ENCODE results near the gene AP4S1.
"Not testable (repeated sequence)": the region's sequence is repeated elsewhere in the genome, so short reads cannot be mapped to it uniquely, and the experiment has no call there.

The AP4S1 gene

DNA sequence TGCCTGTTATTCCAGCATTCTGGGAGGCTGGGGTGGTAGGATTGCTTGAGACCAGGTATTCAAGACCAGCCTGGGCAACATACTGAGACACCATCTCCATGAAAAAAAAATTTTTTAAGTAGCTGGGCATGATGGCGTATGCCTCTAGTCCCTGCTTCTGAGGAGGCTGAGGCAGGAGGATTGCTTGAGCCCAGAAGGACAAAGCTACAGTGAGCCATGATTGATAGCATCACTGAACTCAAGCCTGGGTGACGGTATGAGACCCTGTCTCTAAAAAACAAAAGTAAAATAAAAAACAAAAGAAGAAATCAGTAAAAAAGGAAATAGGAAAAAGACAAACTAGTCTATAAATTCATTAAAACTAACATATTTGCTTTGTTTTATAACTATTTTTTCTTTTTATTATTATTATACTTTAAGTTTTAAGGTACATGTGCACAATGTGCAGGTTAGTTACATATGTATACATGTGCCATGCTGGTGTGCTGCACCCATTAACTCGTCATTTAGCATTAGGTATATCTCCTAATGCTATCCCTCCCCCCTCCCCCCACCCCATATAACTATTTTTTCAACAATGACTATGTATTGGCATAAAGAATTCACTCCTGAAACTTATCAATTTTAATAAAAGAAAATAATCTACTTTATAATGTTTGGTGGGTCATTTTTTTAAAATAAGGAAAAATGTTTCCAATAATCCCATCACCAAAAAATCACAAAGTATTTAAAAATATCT is 15.4 kb upstream of the AP4S1 start:
- no peak for DNase-seq

DNA sequence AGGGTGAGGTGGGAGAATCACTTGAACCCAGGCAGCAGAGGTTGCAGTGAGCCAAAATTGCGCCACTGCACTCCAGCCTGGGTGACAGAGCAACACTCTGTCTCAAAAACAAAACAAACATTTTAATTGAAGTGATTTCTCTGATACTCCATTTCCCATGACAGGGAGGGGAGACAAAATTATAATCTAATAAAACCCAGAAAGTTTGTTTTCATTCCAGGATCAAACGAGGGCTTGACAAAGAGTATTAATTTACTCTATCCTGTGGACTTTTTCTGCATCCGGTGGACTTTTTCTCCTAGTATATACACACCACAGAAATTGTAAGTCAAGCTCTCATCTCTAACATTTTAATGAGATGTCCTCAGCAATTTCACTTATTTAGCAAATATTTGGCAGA is 14.5 kb upstream of the AP4S1 start:
- DNase-seq, result no peak

DNA sequence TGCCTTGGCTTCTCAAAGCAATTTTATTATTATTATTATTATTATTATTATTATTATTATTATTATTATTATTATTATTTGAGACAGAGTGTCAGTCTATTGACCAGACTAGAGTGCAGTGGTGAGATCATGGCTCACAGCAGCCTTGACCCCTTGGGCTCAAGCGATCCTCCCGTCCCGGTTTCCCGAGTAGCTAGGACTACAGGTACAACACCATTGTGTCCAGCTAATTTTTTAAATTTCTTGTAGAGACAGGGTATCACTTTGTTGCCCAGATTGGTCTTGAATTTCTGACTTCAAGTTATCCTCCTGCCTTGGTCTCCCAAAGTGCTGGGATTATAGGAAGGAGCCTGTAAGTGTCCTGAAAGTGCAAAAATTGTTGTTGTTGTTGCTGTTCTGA is 11.6 kb upstream of the AP4S1 start:
- no peak for DNase-seq

DNA sequence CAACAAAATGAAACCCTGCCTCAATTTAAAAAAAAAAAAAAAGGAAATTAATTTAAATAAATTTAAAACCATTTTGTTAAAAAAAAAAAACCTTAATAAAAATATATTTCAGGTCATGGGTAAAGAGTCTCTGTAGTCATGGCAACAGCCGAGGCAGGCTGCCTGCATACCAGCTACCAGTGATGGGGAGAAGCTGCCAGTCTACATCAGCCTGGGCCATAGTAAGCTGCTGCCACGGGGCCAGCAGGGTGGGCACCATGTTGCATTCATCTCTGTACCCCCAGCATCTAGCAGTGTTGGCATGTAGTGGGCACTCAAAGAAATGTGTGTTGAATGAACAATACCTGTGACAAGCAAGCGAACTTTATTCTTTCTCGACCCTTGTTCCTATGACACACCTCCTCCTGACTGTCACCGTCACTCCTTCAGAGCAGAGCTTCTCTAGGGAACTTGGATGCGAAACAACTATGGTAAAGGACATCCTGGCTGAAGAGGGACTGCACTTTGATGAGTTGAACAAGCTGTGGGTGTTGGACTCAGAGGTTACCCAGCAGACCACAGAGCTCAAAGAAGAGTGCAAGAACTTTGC is 7.3 kb upstream of the AP4S1 start:
- DNase-seq, result no peak

DNA sequence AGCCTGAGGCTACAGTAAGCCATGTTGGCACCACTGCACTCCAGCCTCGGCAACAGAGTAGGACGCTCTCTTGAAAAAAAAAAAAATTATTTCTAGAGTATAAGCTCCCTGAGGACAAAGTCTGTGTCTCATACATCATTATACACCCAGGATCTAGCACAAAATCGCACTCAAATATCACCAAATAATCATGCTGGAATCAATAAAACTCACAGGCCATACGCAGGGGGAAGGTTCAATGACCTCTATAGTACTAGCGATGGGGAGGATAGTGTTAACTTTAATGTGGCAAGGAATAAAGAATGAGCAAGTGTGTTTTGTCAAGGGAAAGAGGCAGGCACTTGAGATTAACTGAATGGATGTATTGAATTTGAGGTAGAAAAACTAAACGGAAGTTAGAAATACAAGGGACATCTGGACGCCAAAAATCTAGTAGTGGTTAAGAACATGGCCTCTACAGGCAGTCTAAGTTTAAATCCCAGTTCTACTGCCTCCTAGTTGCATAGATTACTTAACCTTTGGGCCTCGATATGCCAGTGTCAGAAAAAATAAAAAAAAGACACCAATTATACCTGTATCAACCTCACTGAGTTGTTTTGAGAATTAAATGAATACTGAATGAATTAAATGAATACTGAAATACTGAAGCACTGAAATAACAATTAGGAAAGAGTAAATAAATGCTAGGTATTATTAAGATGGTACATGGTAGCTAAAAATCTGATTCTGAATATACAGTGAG is 4.4 kb upstream of the AP4S1 start:
- DNase-seq, result no peak

DNA sequence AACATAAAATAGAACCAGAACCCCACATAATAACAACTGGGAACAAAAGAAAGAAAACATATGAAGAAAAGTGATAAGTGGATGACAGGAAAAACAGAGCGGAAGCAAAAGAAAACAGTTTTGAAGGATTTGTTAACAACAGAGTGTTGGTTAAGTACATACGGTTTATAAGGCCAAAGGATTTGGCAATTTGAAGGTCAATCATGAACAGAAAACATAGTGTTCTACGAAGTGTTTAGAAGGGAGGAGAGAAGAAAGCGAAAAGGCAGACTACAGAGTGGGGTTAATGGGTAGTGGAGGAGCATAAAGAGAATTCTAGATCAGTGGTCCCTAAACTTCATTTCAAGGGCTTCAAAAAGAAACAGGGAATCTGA is 3.9 kb upstream of the AP4S1 start:
- DNase-seq, result no peak

DNA sequence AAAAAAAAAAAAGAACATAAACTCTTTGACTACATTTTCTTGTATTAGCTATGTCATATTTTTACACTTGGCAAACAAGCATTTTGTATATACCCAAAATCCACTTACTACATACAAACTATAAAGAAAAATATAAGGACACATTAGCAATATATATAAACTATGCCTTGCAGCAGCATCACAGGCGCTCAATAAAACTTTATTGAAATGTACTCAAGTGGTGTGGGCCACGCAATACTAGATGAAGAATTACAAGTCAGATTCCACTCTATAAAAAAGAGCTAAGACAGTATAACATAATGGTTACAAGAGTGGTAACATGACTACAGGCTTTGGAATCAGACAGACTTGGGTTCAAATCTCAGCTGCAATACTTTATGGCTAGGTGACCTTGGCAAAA is 3.1 kb upstream of the AP4S1 start:
- DNase-seq, result no peak

DNA sequence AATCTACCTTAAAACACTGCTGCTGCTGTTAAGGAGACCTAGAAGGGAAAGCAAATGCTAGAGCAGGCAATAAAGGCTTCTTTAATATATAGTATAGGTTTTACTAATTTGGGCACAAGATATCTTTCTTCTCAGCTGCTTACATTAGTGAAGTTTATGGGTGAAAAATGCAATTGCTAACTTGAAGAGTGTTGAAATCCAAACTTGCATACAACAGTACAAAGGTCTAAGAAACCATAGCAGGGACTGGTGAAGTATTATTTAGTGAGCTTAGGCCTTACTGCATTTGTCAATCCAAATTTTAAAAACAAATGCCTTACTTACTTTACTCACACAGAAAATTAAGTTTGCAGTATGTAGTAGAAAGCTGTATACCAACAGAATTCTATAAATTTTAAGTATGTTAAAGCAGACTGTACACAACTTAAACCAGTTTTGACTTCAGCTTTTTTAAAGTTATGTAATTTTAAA is 1.4 kb upstream of the AP4S1 start:
- no peak for DNase-seq

DNA sequence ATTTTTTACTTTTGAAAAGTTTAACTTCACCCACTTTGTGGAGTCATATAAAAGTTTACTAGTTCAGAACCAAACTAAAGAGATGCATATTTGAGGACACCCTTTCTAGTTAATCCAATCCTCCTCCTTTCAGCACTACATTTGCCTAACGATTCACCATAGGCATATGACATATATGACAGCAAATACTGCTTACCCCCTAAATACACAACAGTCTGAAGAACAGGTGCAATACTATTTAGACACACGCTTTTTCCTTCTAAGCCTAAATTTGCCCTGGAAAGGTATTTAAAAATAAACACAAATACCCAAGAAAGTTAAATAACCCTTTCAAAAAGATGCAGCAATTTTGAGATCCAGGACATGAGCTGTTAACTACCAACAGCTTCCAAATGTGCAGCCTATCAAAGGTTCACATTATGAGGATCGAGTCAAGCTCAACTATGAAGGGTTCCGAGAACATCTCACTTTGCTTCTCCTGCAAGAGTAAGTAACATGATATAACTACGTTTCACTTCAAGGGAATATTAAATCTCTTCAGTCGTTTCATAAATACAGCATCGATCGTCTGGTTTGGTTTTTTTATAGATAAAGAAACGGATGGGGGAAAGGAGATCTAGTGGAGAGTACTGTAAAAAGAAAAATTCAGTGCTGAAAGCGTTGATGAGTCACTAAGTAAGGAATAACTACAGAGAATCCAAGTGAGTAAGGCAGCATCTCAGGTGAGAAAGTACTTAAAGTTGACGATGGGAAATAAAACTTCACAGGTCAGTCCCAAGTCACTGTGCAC is 677 bp upstream of the AP4S1 start:
- DNase-seq, result no peak

DNA sequence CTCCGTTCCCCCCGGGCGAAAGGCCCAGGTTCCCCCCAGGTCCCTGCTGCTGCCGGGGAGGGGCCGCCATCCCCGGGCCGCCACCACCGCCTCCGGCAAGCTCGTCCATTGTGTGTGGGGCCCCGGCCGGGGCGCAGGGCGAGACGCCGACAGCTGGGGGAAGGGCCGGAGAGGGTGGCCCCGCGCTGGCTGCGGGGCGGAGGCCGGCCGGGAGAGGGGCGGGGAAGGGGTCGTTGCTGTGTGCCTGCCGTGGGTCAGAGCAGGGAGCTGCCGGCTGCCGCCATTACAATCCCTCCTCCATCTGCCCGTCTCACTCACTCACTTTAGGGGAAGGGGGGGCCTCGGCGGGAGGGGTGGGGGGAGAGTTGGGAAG is 614 bp downstream of the AP4S1 start, which contains the start of gene STRN3:
STRN3 (minus strand) TSS at position 303 of the 373 bp plus-strand sequence; CDS start at position 109, 194 bp downstream.
- DNase-seq, result no peak

DNA sequence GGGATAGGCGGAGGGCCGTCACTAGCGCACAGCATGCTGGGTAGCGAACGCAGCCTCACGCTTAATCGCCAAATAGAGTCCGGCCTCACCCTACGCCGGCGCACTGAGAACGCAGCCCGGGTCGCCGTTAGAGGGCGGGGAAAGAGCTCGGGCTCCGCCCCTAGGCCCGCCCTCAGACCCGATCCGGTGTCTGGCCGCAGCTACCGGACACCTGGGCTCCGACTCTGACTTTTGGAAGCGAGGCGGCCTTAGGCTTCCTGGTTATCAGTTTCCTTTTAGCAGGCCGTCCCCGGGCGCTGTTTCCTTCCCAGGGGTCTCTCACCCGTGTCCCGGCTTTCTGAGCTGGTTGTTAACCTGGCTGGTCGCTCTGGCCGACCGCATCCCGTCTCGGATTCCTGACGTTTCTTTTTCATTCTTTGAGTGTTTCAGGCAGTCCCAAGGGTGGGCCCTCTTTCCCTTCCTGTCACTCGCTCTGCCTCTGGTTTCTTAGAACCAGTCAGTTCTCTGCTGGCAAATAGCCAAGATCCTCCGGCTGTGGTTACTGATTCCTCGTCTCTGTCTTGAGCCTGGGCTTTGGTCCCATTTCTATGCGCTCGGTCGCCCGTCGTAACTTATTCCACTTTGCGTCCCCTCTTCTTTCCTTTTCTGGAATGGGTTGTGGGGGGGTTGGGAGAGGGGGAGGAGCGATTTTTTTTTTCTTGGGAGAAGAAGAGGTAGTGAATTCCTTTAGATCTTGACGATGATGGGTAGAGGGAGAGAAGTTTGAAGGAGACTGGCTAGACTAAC is 1.2 kb downstream of the AP4S1 start:
- DNase-seq, result peak; percentile 99

DNA sequence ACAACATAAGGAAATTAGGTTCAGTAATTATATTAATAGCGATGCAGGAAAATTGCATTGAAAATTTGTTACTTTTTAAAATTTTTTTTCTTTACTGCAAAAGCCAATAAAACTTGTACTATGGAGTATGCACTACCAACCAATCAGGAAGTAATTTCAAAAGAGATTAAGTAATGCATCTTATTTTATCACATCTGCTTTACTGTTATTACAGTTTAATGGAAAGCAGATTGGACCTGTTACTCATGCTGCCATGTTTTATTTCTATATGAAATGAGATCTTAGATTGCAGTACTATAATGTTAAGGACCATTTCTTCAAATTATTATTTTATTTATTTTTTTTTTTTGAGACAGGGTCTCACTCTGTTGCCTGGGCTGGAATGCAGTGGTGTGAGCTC is 2.4 kb downstream of the AP4S1 start:
- no peak for DNase-seq

DNA sequence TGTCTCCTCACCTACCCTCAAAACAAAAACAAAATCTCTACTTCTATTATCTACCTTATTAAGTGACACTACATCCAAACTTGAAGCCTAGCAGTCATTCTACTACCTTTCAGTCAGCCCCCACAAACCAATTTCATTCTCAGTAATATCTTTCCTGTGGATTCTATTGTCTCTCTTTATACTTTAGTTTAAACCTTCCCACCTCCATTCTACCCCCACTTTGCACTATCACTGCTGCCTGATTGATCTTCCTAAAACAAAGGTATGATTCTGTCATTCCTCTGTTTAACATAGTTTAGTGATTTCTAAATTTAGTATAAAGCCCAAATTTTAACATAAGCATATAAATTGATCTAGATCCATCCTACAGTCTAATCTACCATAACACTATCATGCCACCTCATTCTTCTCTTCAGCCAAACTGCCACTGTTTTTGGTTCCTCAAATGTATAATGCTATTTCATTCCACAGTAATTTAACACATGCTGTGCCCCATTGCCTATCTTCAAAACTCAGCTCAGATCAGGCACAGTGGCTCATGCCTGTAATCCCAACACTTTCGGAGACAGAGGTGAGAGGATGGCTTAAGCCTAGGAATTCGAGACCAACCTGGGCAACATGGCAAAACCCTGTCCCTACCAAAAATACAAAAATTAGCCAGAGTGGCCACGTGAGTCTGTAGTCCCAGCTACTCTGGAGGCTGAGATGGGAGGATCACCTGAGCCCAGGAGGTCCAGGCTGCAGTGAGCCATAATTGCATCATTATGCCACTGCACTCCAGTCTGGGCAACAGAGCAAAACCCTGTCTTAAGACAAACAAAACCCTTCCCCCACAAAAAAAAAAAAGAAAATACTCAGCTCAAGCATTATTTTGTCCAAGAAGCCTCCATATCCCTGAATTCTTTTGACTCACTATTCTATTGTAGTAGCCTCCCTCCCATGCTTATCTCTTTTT is 3.8 kb downstream of the AP4S1 start:
- no peak for DNase-seq

DNA sequence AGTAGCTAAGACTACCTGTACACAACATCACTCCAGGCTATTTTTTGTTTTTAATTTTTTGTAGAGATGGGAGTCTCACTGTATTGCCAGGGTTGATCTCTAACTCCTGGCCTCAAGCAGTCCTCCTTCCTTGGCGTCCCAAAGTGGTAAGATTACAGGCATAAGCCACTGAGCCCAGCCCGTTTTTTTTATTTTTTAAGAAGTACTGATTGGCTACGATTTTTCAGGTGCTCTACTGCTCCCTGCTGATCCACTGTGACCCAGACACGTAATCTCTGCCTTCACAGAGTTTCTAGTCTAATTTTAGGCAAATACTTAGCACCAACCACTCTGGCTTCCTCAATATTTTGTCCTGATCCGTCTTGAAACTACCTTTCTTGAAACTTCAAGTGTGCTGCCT is 5.0 kb downstream of the AP4S1 start:
- no peak for DNase-seq

DNA sequence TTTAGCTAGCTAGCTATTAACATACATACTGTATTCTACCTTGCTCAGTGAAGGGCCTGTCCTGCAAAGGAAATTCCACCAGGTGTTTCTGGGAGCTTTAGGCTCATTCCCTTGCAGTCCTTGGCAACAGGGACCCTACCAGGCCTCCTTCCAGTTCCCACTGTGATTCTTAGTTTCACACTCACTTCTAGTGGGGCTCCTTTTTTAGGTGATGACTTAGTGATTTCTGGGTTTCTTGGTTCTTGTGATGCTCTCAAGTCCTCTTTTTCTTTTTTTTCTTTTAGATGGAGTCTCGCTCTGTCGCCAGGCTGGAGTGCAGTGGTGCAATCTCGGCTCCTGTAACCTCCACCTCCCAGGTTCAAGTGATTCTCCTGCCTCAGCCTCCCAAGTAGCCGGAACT is 11.1 kb downstream of the AP4S1 start:
- no peak for DNase-seq

DNA sequence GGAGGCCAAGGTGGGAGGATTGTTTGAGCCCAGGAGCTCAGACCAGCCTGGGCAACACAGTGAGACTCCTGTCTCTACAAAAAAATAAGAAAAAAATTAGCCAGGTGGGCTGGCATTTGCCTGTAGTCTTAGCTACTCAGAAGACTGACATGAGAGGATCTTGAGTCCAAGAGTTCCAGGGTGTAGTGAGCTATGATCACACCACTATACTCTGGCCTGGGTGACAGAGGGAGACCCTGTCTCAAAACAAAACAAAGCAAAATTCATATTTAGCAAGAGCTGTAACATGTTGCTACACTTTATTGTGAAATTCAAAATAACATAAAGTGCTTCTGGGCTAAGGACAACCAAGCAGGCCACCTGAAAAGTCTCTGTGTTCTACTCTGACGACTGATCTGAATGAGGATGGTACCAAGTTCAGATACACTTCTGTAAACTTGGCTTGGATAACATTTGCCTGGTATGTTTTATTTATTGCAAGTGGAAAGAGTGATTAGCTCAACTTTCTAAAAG is 12.3 kb downstream of the AP4S1 start:
- DNase-seq, result no peak

DNA sequence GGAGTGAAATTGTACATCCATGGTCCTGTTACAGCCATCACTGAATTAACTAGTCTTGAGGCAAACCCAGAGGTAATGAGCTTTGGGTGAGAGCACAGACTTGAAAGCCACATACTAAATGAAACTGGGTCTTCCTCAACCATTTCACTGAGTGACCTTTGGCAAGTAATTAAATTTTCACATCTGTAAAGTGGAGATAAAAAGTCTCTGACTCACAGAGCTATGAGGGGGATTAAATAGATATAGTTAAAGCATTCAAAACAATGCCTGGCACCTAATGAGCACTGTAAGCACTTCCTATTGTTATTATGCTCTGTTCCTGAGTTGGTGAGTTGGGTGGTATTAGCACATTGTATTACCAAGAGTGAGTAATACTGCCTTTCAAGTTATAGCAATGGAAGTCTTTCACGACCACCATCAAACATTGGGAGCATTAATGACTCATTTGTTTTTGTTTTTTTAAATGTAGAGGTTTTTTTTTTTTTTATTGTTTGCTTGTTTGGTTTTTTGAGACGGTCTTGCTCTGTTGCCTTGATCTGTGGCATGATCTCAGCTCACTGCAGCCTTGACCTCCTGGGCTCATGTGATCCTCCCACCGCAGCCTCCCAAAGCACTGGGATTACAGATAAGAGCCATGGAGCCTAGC is 13.2 kb downstream of the AP4S1 start:
- no peak for DNase-seq

DNA sequence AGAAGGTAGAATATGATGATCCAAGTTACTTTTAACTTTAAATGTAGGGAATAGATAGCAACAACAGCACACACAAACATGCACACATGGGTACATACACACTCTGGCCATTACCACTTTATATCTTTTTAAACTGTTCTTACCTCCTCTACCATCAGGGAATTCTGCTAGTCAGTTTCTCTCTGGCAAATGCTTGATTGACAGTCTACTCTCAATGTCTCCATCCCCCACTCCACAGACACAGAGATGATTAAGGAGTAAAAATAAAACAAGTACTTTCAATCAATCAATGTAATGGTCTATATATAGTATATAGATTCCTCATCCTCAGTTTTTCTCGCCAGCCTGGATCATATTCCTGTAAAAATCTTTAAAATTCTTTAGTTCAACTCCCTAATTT is 16.9 kb downstream of the AP4S1 start:
- DNase-seq, result no peak

DNA sequence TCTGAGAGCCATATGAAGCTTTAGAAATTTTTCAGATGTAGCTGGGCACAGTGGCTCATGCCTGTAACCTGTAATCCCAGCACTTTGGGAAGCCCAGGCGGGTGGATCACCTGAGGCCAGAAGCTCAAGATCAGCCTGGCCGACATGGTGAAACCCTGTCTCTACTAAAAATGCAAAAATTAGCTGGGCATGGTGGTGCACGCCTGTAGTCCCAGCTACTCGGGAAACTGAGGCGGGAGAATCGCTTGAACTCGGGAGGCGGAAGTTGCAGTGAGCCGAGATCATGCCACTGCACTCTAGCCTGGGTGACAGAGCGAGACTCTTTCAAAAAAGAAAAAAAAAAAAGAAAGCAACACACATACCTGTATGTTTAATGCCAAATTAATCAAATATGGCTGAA is 17.4 kb downstream of the AP4S1 start:
- DNase-seq, result not testable (repeated sequence)

DNA sequence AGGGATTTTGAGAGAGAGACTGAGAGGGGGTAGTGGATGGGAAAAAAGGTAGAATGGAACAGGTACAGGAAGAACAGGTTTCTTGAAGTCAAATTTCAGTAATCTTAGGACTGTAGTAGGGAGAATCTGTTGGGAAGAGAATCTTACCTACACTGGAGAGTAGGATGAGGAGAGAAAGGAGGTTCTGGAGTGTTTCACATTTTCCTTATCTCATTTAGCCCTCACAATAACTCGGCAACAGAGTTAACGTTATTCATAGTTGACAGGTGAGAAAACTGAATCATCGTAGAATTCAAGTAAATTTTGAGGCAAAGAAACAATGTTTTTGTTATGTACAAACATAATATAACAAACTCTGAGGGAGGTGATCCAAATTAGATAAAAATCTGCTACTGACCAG is 17.9 kb downstream of the AP4S1 start:
- no peak for DNase-seq

Measured in right hindlimb (tissue), 1 donor.